Mesenchymal stem cell (in vitro differentiated cells and primary cell): ENCODE measurements around the gene TTC3.
"Not testable (repeated sequence)": the region's sequence is repeated elsewhere in the genome, so short reads cannot be mapped to it uniquely, and the experiment has no call there.

Source experiments
- DNase-seq: peaks from one replicate; pipeline ENCODE4 v3.0.0-alpha.2; 2013
- H2AFZ ChIP-seq: one replicate; pipeline ENCODE4 v1.6.1; 2013; ENCODE audit warnings: low read depth, mild to moderate bottlenecking, control low read depth, inconsistent platforms, low read length, moderate library complexity
- H2AK5ac ChIP-seq: 2 replicates; pipeline ENCODE4 v1.6.1; 2013; ENCODE audit warnings: low read length, moderate library complexity, mild to moderate bottlenecking, inconsistent platforms; ENCODE audit not compliant: severe bottlenecking
- H2BK120ac ChIP-seq: one replicate; pipeline ENCODE4 v1.6.1; 2013; ENCODE audit warnings: low read depth, mild to moderate bottlenecking, inconsistent platforms, low read length, moderate library complexity
- H2BK12ac ChIP-seq, 2 experiments: one replicate each; pipeline ENCODE4 v1.6.1; 2013; ENCODE audit warnings: inconsistent platforms in 2 of 2, low read length in 2 of 2, mild to moderate bottlenecking in 2 of 2, moderate library complexity in 2 of 2, control low read depth in 1 of 2
- H2BK15ac ChIP-seq: one replicate; pipeline ENCODE4 v1.6.1; 2013; ENCODE audit warnings: mild to moderate bottlenecking, low read depth, inconsistent platforms; ENCODE audit not compliant: poor library complexity, severe bottlenecking
- H2BK5ac ChIP-seq: 2 replicates; pipeline ENCODE4 v1.6.1; 2013; ENCODE audit warnings: low read depth, mild to moderate bottlenecking, low read length, control low read depth, inconsistent platforms; ENCODE audit not compliant: poor library complexity, severe bottlenecking
- H3K14ac ChIP-seq, 2 experiments: one replicate each; pipeline ENCODE4 v1.6.1; 2013; ENCODE audit warnings: inconsistent platforms in 2 of 2, low read length in 2 of 2, control low read depth in 1 of 2, mild to moderate bottlenecking in 1 of 2, moderate library complexity in 1 of 2
- H3K18ac ChIP-seq, 2 experiments: one replicate each; pipeline ENCODE4 v1.6.1; 2013; ENCODE audit warnings: inconsistent platforms in 2 of 2, low read length in 2 of 2, control low read depth in 1 of 2, low read depth in 1 of 2, mild to moderate bottlenecking in 1 of 2
- H3K23ac ChIP-seq, 2 experiments: one replicate each; pipeline ENCODE4 v1.6.1; 2013; ENCODE audit warnings: inconsistent platforms in 2 of 2, low read length in 2 of 2, mild to moderate bottlenecking in 2 of 2, moderate library complexity in 2 of 2, control low read depth in 1 of 2
- H3K27ac ChIP-seq: 2 replicates; pipeline ENCODE4 v1.5.1; 2013; ENCODE audit warnings: mild to moderate bottlenecking, moderate library complexity, low read length, control low read depth, inconsistent platforms; ENCODE audit not compliant: poor library complexity, severe bottlenecking
- H3K27me3 ChIP-seq, 2 experiments: 2 replicates each; pipeline versions ENCODE4 v1.6.1 to v1.7.0; 2013; ENCODE audit warnings: low read length in 2 of 2, mild to moderate bottlenecking in 2 of 2, moderate library complexity in 2 of 2, control low read depth in 1 of 2, inconsistent platforms in 1 of 2; ENCODE audit not compliant: control insufficient read depth in 1 of 2, insufficient read depth in 1 of 2
- H3K36me3 ChIP-seq, 2 experiments: 2 replicates each; pipeline versions ENCODE4 v1.6.1 to v1.7.0; 2013; ENCODE audit warnings: low read length in 2 of 2, control low read depth in 1 of 2, inconsistent platforms in 1 of 2, low read depth in 1 of 2, mild to moderate bottlenecking in 1 of 2; ENCODE audit not compliant: insufficient read depth in 2 of 2, control insufficient read depth in 1 of 2
- H3K4ac ChIP-seq, 2 experiments: one replicate each; pipeline ENCODE4 v1.6.1; 2013; ENCODE audit warnings: inconsistent platforms in 2 of 2, low read length in 2 of 2, mild to moderate bottlenecking in 2 of 2, moderate library complexity in 2 of 2, control low read depth in 1 of 2, low read depth in 1 of 2
- H3K4me1 ChIP-seq: 2 replicates; pipeline ENCODE4 v1.6.1; 2013; ENCODE audit warnings: low read depth, low read length, control low read depth; ENCODE audit not compliant: control insufficient read depth, insufficient read depth
- H3K4me2 ChIP-seq: 2 replicates; pipeline ENCODE4 v1.6.1; 2013; ENCODE audit warnings: low read length, mild to moderate bottlenecking, inconsistent platforms; ENCODE audit not compliant: poor library complexity, severe bottlenecking
- H3K4me3 ChIP-seq, 2 experiments: 2 replicates each; pipeline versions ENCODE4 v1.5.1 to v1.7.0; 2013; ENCODE audit warnings: low read length in 2 of 2, mild to moderate bottlenecking in 2 of 2, control low read depth in 1 of 2, low read depth in 1 of 2; ENCODE audit not compliant: insufficient read depth in 1 of 2
- H3K79me1 ChIP-seq: replicated peaks from 2 replicates; pipeline ENCODE4 v1.6.1; 2013; ENCODE audit warnings: mild to moderate bottlenecking, control low read depth, low read length, inconsistent platforms; ENCODE audit not compliant: poor library complexity, severe bottlenecking
- H3K9ac ChIP-seq: 2 replicates; pipeline ENCODE4 v1.7.0; 2013; ENCODE audit warnings: mild to moderate bottlenecking, low read length, moderate library complexity
- H3K9me3 ChIP-seq: 2 replicates; pipeline ENCODE4 v1.7.0; 2013; ENCODE audit warnings: mild to moderate bottlenecking, low read length; ENCODE audit not compliant: control insufficient read depth
- H4K8ac ChIP-seq: one replicate; pipeline ENCODE4 v1.6.1; 2013; ENCODE audit warnings: inconsistent platforms, mild to moderate bottlenecking, low read length, moderate library complexity
- H4K91ac ChIP-seq: one replicate; pipeline ENCODE4 v1.6.1; 2013; ENCODE audit warnings: mild to moderate bottlenecking, low read length, inconsistent platforms
- WGBS: methylation state at CpG from one replicate; pipeline ENCODE4 v1.1.7; 2013; ENCODE audit warnings: mixed read lengths; 5-methylcytosine and 5-hydroxymethylcytosine counted together

The TTC3 gene

GRCh38 chr21:37220981-37221664 is 148.1 kb downstream of the TTC3 start:
- peak overlapping the region; percentile 93 for H3K9ac ChIP-seq

GRCh38 chr21:37222248-37222647 is 149.2 kb downstream of the TTC3 start:
- no CpG with 5 or more reads among the region's 3 CpGs for WGBS
- not testable (repeated sequence) for H3K18ac ChIP-seq

More at GRCh38 chr21:37220981-37221664, 148.1 kb downstream of the TTC3 start:
- Histone ChIP-seq H2BK5ac (no peak overlapping the region), H4K91ac (no peak overlapping the region), H3K4me1 (peaks cover 2% of the 10 kb centered on the region), H2AFZ (peak overlapping the region; percentile 46), H3K27me3 (no peaks in the 10 kb centered on the region), H2BK12ac (no peak overlapping the region), H3K4ac (peak overlapping the region in 1 of 2 experiments; percentile 7), H2BK15ac (no peak overlapping the region), H3K4me2 (peak overlapping the region; percentile 45), H3K9me3 (no peaks in the 10 kb centered on the region), H2AK5ac (no peak overlapping the region), H3K18ac (peak overlapping the region; percentile 16 to 56), H3K4me3 (peak overlapping the region; percentile 9 to 91), H4K8ac (peak overlapping the region; percentile 66), H3K23ac (no peak overlapping the region), H3K27ac (no peak overlapping the region), H3K36me3 (peaks cover 33 to 47% of the 10 kb centered on the region in 2 experiments), H3K14ac (no peak overlapping the region), H2BK120ac (no peak overlapping the region), H3K79me1 (peaks cover 8% of the 10 kb centered on the region)
- peak; percentile 72 for DNase-seq
- 46% methylated on average over 46 of the region's 46 CpGs for WGBS

GRCh38 chr21:37223804-37224345 is 150.8 kb downstream of the TTC3 start:
- Histone ChIP-seq H2AFZ (no peak overlapping the region), H3K4me1 (peaks cover 2% of the 10 kb centered on the region), H3K4me3 (no peak overlapping the region), H3K23ac (no peak overlapping the region), H3K4ac (no peak overlapping the region), H2BK15ac (no peak overlapping the region), H2BK120ac (no peak overlapping the region), H3K27me3 (no peaks in the 10 kb centered on the region), H4K8ac (no peak overlapping the region), H3K18ac (no peak overlapping the region), H2BK12ac (no peak overlapping the region), H3K9ac (no peak overlapping the region), H4K91ac (no peak overlapping the region), H2BK5ac (no peak overlapping the region), H3K79me1 (peaks cover 8% of the 10 kb centered on the region), H3K9me3 (no peaks in the 10 kb centered on the region), H3K27ac (no peak overlapping the region), H3K4me2 (no peak overlapping the region), H2AK5ac (no peak overlapping the region), H3K36me3 (peaks cover 60 to 64% of the 10 kb centered on the region in 2 experiments), H3K14ac (no peak overlapping the region)
- no peak for DNase-seq
- WGBS = 100% methylated on average over 2 of the region's 2 CpGs

More at GRCh38 chr21:37222248-37222647, 149.2 kb downstream of the TTC3 start:
- H3K4me1 ChIP-seq, H2BK120ac ChIP-seq, H3K27ac ChIP-seq, H2AFZ ChIP-seq, H3K79me1 ChIP-seq, H3K4me2 ChIP-seq, H4K8ac ChIP-seq, H2AK5ac ChIP-seq, H3K9ac ChIP-seq, H2BK12ac ChIP-seq, H3K4ac ChIP-seq, H3K27me3 ChIP-seq, H3K4me3 ChIP-seq, H3K9me3 ChIP-seq, DNase-seq, H3K14ac ChIP-seq, H2BK5ac ChIP-seq, H2BK15ac ChIP-seq, H4K91ac ChIP-seq, H3K23ac ChIP-seq: not testable (repeated sequence)
- H3K36me3 ChIP-seq = peaks cover 43 to 58% of the 10 kb centered on the region in 2 experiments

GRCh38 chr21:37224861-37225839 is 152.1 kb downstream of the TTC3 start:
- Histone ChIP-seq H4K91ac (no peak overlapping the region), H2AFZ (no peak overlapping the region), H2BK120ac (no peak overlapping the region), H3K18ac (no peak overlapping the region), H3K4me3 (no peak overlapping the region), H3K14ac (no peak overlapping the region), H3K4ac (no peak overlapping the region), H2BK15ac (no peak overlapping the region), H3K36me3 (peaks cover 67 to 73% of the 10 kb centered on the region in 2 experiments), H3K4me2 (no peak overlapping the region), H3K79me1 (peaks cover 12% of the 10 kb centered on the region), H2BK5ac (no peak overlapping the region), H3K9ac (no peak overlapping the region), H3K27ac (no peak overlapping the region), H3K9me3 (no peaks in the 10 kb centered on the region), H3K23ac (no peak overlapping the region), H4K8ac (no peak overlapping the region), H2AK5ac (no peak overlapping the region), H3K27me3 (no peaks in the 10 kb centered on the region), H2BK12ac (no peak overlapping the region), H3K4me1 (peaks cover 2% of the 10 kb centered on the region)
- 98% methylated on average over 20 of the region's 21 CpGs for WGBS
- no peak for DNase-seq
